Measurements from ENCODE around the gene NRG3.
"Not testable (repeated sequence)": the region's sequence is repeated elsewhere in the genome, so short reads cannot be mapped to it uniquely, and the experiment has no call there.

- not testable (repeated sequence) for TF ChIP-seq POLR2A, CTCF (IDR thresholded peaks at IDR 0.05)
Measured at GRCh38 chr10:82349590-82349989, 474.6 kb downstream of the NRG3 start.

Measured in testis (tissue), 2 donors.